DOHH2 (cell line): ENCODE data around the gene SIGLEC5.

Experiments
- H3F3A ChIP-seq: fragments of 200-600 bp; sonication (generic), shearing (Covaris generic); 2 replicates; pipeline ENCODE4 v1.6.0; 2016; ENCODE audit warnings: antibody characterized with exemption, mild to moderate bottlenecking; ENCODE audit not compliant: control insufficient read depth, insufficient read depth
- H3K27ac ChIP-seq: fragments of 200-600 bp; sonication (generic); 2 replicates; pipeline ENCODE4 v1.5.1; 2014; ENCODE audit warnings: low read depth, mild to moderate bottlenecking, low read length, moderate library complexity
- H3K27me3 ChIP-seq: fragments of 200-600 bp; sonication (generic); 2 replicates; pipeline ENCODE4 v1.6.1; 2014; ENCODE audit warnings: mild to moderate bottlenecking, low read length, mixed read lengths; ENCODE audit not compliant: control insufficient read depth
- H3K36me3 ChIP-seq: fragments of 200-600 bp; sonication (generic); 2 replicates; pipeline ENCODE4 v1.6.1; 2014; ENCODE audit warnings: mild to moderate bottlenecking, low read length, moderate library complexity, mixed read lengths; ENCODE audit not compliant: control insufficient read depth
- H3K4me1 ChIP-seq: fragments of 200-600 bp; sonication (generic); 2 replicates; pipeline ENCODE4 v1.6.1; 2014; ENCODE audit warnings: mild to moderate bottlenecking, low read length, mixed read lengths; ENCODE audit not compliant: control insufficient read depth
- H3K4me2 ChIP-seq: fragments of 200-600 bp; sonication (generic); 2 replicates; pipeline ENCODE4 v1.6.0; 2014; ENCODE audit warnings: mild to moderate bottlenecking, low read length, moderate library complexity
- H3K4me3 ChIP-seq: fragments of 200-600 bp; sonication (generic); 2 replicates; pipeline ENCODE4 v1.5.1; 2014; ENCODE audit warnings: mild to moderate bottlenecking, low read length, mixed read lengths
- H3K79me2 ChIP-seq: fragments of 200-600 bp; sonication (generic); 2 replicates; pipeline ENCODE4 v1.6.1; 2014; ENCODE audit warnings: mild to moderate bottlenecking, low read length, mixed read lengths; ENCODE audit not compliant: control insufficient read depth
- H3K9me2 ChIP-seq: fragments of 200-600 bp; sonication (generic); replicated peaks from 2 replicates; pipeline ENCODE4 v1.6.1; 2014; ENCODE audit warnings: mild to moderate bottlenecking, low read length, mixed read lengths; ENCODE audit not compliant: control insufficient read depth
- H3K9me3 ChIP-seq: fragments of 200-600 bp; sonication (generic); 2 replicates; pipeline ENCODE4 v1.6.1; 2014; ENCODE audit warnings: antibody characterized with exemption, low read length, mixed read lengths; ENCODE audit not compliant: control insufficient read depth, insufficient read depth
- H4K20me1 ChIP-seq: fragments of 200-600 bp; sonication (generic); 2 replicates; pipeline ENCODE4 v1.6.0; 2014; ENCODE audit warnings: low read depth, mild to moderate bottlenecking, antibody characterized with exemption, low read length, moderate library complexity; ENCODE audit not compliant: control insufficient read depth, insufficient read depth
- EZH2phosphoT487 ChIP-seq: fragments of 200-600 bp; sonication (generic); IDR thresholded peaks from 2 replicates; pipeline ENCODE4 v1.6.1; 2017; ENCODE audit warnings: borderline replicate concordance, mild to moderate bottlenecking, antibody characterized with exemption, low read length, moderate library complexity, mixed read lengths
- TF ChIP-seq, protein P1 (sequence below): fragments of 200-600 bp; sonication (generic); IDR thresholded peaks from one replicate; pipeline ENCODE4 v1.5.1; 2014; ENCODE audit warnings: antibody characterized with exemption, mild to moderate bottlenecking, low read depth, low read length; ENCODE audit not compliant: poor library complexity, severe bottlenecking

SIGLEC5 gene

DNA sequence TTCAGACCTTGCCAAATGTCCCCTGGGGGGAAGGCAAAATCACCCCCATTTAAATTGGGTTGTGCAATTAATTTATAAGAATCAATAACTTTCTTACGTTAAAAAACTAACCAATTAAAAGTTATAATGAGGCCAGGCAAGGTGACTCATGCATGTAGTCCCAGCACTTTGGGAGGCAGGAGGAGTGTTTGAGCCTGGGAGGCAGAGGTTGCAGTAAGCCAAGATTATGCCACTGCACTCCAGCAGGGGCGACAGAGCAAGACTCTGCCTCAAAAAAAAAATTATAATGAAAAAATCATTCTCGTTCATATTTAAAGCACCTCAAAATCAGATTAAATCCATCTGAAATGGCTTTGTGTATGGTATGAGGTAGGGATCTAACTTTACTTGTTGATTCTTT is 34.8 kb upstream of the SIGLEC5 start:
- no peaks in the 10 kb centered on the region for H3K9me2 ChIP-seq
- H3K36me3 ChIP-seq, result no peaks in the 10 kb centered on the region
- H3K9me3 ChIP-seq, result no peaks in the 10 kb centered on the region
- no peak overlapping the region for H3K4me3 ChIP-seq
- no peaks in the 10 kb centered on the region for H4K20me1 ChIP-seq
- TF ChIP-seq EZH2phosphoT487, result no peak
- TF ChIP-seq, protein P1, sequence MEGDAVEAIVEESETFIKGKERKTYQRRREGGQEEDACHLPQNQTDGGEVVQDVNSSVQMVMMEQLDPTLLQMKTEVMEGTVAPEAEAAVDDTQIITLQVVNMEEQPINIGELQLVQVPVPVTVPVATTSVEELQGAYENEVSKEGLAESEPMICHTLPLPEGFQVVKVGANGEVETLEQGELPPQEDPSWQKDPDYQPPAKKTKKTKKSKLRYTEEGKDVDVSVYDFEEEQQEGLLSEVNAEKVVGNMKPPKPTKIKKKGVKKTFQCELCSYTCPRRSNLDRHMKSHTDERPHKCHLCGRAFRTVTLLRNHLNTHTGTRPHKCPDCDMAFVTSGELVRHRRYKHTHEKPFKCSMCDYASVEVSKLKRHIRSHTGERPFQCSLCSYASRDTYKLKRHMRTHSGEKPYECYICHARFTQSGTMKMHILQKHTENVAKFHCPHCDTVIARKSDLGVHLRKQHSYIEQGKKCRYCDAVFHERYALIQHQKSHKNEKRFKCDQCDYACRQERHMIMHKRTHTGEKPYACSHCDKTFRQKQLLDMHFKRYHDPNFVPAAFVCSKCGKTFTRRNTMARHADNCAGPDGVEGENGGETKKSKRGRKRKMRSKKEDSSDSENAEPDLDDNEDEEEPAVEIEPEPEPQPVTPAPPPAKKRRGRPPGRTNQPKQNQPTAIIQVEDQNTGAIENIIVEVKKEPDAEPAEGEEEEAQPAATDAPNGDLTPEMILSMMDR, result no peak
- no peaks in the 10 kb centered on the region for H3F3A ChIP-seq
- H3K4me2 ChIP-seq, result no peak overlapping the region
- no peaks in the 10 kb centered on the region for H3K27me3 ChIP-seq
- no peaks in the 10 kb centered on the region for H3K79me2 ChIP-seq
- no peak overlapping the region for H3K27ac ChIP-seq
- H3K4me1 ChIP-seq, result no peaks in the 10 kb centered on the region

DNA sequence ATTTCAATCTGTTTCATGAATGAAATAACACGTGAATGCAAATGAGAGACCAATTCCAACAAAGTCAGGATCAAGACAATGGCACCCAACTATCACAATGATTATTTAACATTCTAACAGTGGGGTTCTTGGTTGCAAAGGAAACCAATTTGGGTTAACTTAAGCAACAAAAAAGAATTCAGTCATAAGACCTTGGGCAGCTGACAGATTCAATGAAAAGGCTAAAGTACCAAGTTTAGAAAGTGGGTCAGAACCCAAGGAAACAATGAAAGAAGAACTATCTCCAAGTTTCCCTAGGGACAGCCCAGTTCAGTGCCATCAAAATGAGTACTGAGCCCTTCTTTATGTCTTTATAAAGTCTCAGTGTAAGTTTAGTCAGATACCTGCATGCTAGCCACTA is 33.9 kb upstream of the SIGLEC5 start:
- Histone ChIP-seq H3K36me3 (no peaks in the 10 kb centered on the region), H3K27me3 (no peaks in the 10 kb centered on the region), H3K9me2 (no peaks in the 10 kb centered on the region), H3K79me2 (no peaks in the 10 kb centered on the region), H3K4me3 (no peak overlapping the region), H3F3A (no peaks in the 10 kb centered on the region), H3K4me2 (no peak overlapping the region), H4K20me1 (no peaks in the 10 kb centered on the region), H3K4me1 (no peaks in the 10 kb centered on the region), H3K27ac (no peak overlapping the region), H3K9me3 (no peaks in the 10 kb centered on the region)
- no peak for TF ChIP-seq EZH2phosphoT487
- TF ChIP-seq, protein P1, result no peak

DNA sequence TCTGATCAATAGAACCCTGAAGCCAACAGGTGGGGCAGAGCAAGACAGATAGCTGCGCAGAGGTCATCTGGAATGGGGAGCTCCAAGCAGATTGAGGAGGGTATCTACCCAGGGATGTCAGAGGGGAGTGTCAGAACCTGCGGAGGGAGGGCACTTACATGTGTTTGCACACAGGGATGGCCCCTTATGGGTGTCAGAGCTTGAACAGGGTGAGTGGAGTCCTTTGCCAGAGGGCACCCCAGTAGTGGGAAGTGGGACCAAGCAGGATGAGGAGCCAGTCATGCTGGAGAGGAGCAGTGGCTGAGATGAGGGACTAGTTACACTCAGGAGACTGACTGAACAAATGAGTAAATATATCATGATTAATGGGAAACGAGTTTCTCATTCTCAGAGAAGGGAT is 33.4 kb upstream of the SIGLEC5 start:
- no peaks in the 10 kb centered on the region for H3K27me3 ChIP-seq
- no peaks in the 10 kb centered on the region for H3K79me2 ChIP-seq
- H3F3A ChIP-seq, result no peaks in the 10 kb centered on the region
- H3K36me3 ChIP-seq, result no peaks in the 10 kb centered on the region
- no peak overlapping the region for H3K27ac ChIP-seq
- H4K20me1 ChIP-seq, result no peaks in the 10 kb centered on the region
- TF ChIP-seq, protein P1, result no peak
- no peak for TF ChIP-seq EZH2phosphoT487
- no peaks in the 10 kb centered on the region for H3K4me1 ChIP-seq
- no peaks in the 10 kb centered on the region for H3K9me3 ChIP-seq
- no peaks in the 10 kb centered on the region for H3K9me2 ChIP-seq
- no peak overlapping the region for H3K4me3 ChIP-seq
- H3K4me2 ChIP-seq, result no peak overlapping the region
